MM.1S (cell line): Measurements from ENCODE around the gene MGAM2.
A peak's percentile ranks its signal among the peaks of the same experiment; 100 is the strongest.
"Not testable (repeated sequence)": the region's sequence is repeated elsewhere in the genome, so short reads cannot be mapped to it uniquely, and the experiment has no call there.

Experiments used
- DNase-seq: peaks from one replicate; pipeline ENCODE4 v3.0.0-alpha.2; 2015
- H2AFZ ChIP-seq: fragments of 300-600 bp; sonication (generic); 2 replicates; pipeline ENCODE4 v1.6.0; 2016; ENCODE audit warnings: antibody characterized with exemption, low read length
- H3F3A ChIP-seq: fragments of 300-600 bp; sonication (generic); 2 replicates; pipeline ENCODE4 v1.6.1; 2016; ENCODE audit warnings: mild to moderate bottlenecking, antibody characterized with exemption, low read length, moderate library complexity, mixed read lengths; ENCODE audit not compliant: insufficient read depth
- H3K27ac ChIP-seq: fragments of 300-600 bp; sonication (generic); 2 replicates; pipeline ENCODE4 v1.5.1; 2016; ENCODE audit warnings: mild to moderate bottlenecking, low read length
- H3K27me3 ChIP-seq: fragments of 300-600 bp; sonication (generic); replicated peaks from 2 replicates; pipeline ENCODE4 v1.6.0; 2016; ENCODE audit warnings: low read length; ENCODE audit not compliant: insufficient read depth
- H3K36me3 ChIP-seq: fragments of 300-600 bp; sonication (generic); replicated peaks from 2 replicates; pipeline ENCODE4 v1.6.1; 2016; ENCODE audit warnings: mild to moderate bottlenecking, low read length, mixed read lengths; ENCODE audit not compliant: insufficient read depth
- H3K4me1 ChIP-seq: fragments of 300-600 bp; sonication (generic); 2 replicates; pipeline ENCODE4 v1.6.1; 2016; ENCODE audit warnings: low read length, mixed read lengths
- H3K4me2 ChIP-seq: fragments of 300-600 bp; sonication (generic); 2 replicates; pipeline ENCODE4 v1.6.0; 2016; ENCODE audit warnings: low read depth, low read length
- H3K4me3 ChIP-seq: fragments of 300-600 bp; sonication (generic); 2 replicates; pipeline ENCODE4 v1.5.1; 2016; ENCODE audit warnings: low read length, mixed read lengths
- H3K79me2 ChIP-seq: fragments of 300-600 bp; sonication (generic); 2 replicates; pipeline ENCODE4 v1.6.1; 2016; ENCODE audit warnings: mixed run types, low read length, mixed read lengths
- H3K9ac ChIP-seq: fragments of 300-600 bp; sonication (generic); 2 replicates; pipeline ENCODE4 v1.6.1; 2016; ENCODE audit warnings: low read length, mixed read lengths
- H3K9me2 ChIP-seq: fragments of 300-600 bp; sonication (generic); replicated peaks from 2 replicates; pipeline ENCODE4 v1.6.1; 2016; ENCODE audit warnings: mild to moderate bottlenecking, low read length, mixed read lengths; ENCODE audit not compliant: insufficient read depth
- H3K9me3 ChIP-seq: fragments of 300-600 bp; sonication (generic); replicated peaks from 2 replicates; pipeline ENCODE4 v1.6.1; 2016; ENCODE audit warnings: mild to moderate bottlenecking, low read length, mixed read lengths; ENCODE audit not compliant: insufficient read depth
- H4K20me1 ChIP-seq: fragments of 300-600 bp; sonication (generic); 2 replicates; pipeline ENCODE4 v1.6.1; 2016; ENCODE audit warnings: mild to moderate bottlenecking, low read length, moderate library complexity, mixed read lengths; ENCODE audit not compliant: insufficient read depth
- EZH2 ChIP-seq: fragments of 300-600 bp; sonication (generic); optimal IDR thresholded peaks from 2 replicates; pipeline ENCODE3; 2017; ENCODE audit warnings: low read depth, mild to moderate bottlenecking, antibody characterized with exemption, low read length, mixed read lengths
- EZH2phosphoT487 ChIP-seq: fragments of 300-600 bp; sonication (generic); IDR thresholded peaks from 2 replicates; pipeline ENCODE4 v1.6.1; 2018; ENCODE audit warnings: antibody characterized with exemption, low read length
- TF ChIP-seq, protein P1 (sequence below): fragments of 300-600 bp; sonication (generic); IDR thresholded peaks from 2 replicates; pipeline ENCODE4 v1.5.1; 2016; ENCODE audit warnings: antibody characterized with exemption, low read length, mixed read lengths

The MGAM2 gene

DNA sequence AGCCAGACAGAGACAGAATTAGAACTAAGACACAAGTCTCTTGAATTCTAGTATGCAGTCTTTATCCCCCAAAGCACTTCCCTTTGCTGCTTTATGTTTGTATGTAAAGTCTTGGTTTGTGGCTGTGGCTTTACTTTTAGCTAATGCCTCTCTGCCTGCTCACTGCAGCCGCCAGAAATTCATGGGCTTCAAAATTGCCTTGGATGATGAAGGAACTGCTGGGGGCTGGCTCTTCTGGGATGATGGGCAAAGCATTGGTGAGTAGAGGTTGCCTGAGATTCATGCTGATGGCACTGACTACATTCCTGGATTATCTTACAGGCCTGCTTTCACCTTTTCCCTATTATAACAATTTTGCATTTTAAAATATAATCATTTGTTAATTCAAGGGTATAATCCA lies 10.9 kb upstream of the MGAM2 start:
- H3K4me1 ChIP-seq = peaks cover 12% of the 10 kb centered on the region
- no peaks in the 10 kb centered on the region for H3K36me3 ChIP-seq
- no peaks in the 10 kb centered on the region for H3K9me2 ChIP-seq
- H3F3A ChIP-seq = no peaks in the 10 kb centered on the region
- no peak overlapping the region for H3K4me3 ChIP-seq
- H2AFZ ChIP-seq = no peak overlapping the region
- H3K9ac ChIP-seq = no peak overlapping the region
- H3K9me3 ChIP-seq = no peaks in the 10 kb centered on the region
- no peaks in the 10 kb centered on the region for H3K27me3 ChIP-seq
- H3K79me2 ChIP-seq = no peaks in the 10 kb centered on the region
- no peak overlapping the region for H3K27ac ChIP-seq
- H3K4me2 ChIP-seq = no peak overlapping the region
- no peaks in the 10 kb centered on the region for H4K20me1 ChIP-seq
- no peak for DNase-seq
- no peak for TF ChIP-seq EZH2phosphoT487

GRCh38 chr7:142101794-142102193 lies 9.7 kb upstream of the MGAM2 start:
- H3K9me3 ChIP-seq, H3K79me2 ChIP-seq, H3K9me2 ChIP-seq, H3K36me3 ChIP-seq, H3K4me3 ChIP-seq, H3F3A ChIP-seq, DNase-seq, H3K27ac ChIP-seq, H3K4me2 ChIP-seq, H3K27me3 ChIP-seq, H3K9ac ChIP-seq, H4K20me1 ChIP-seq: not testable (repeated sequence)
- 0 out of 2 replicates have a peak overlapping the region, but pooled peaks have one; percentile 1 for H2AFZ ChIP-seq
- peaks cover 12% of the 10 kb centered on the region for H3K4me1 ChIP-seq

DNA sequence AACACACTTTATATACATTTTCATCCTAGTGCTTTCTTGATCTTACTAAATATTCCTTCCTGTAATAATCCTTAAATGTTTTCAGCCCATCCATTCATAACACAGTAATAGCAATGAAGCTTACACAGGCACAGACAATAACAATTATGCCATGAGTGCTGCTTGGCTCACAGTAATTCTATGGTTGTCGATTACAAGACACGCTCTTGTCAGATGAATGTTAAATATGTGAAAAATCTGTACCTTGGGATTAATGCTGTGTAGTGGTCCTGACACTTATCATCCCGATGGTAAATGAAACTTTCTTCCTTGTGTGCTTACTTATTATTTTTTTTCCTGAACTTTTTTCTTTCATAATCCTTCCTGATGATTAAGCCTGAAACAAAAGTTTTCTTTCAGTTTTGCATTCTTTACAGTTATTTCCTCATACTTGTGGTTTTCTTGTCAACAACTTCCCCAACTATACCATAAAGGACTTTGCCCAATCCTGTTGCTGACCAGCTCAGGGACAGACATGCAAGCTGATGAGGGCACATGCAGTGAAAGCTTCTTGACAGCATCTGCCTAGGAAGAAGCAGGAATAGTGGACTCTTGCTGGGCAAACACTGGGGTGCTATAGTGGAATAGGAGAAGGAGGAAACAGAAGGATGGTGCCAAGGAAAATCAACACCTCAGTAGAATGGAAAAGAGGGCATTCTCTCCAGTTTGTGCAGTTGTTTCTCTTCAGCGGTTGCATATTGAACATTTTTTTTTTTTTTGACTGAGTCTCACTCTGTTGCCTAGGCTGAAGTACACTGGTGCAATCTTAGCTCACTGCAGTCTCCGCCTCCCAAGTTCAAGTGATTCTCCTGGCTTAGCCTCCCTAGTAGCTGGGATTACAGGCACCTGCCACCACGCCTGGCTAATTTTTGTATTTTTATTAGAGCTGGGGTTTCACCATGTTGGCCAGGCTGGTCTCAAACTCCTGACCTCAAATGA lies 6.7 kb upstream of the MGAM2 start:
- no peaks in the 10 kb centered on the region for H3K9me2 ChIP-seq
- no peaks in the 10 kb centered on the region for H4K20me1 ChIP-seq
- H3K27ac ChIP-seq = no peak overlapping the region
- H3K36me3 ChIP-seq = no peaks in the 10 kb centered on the region
- TF ChIP-seq EZH2 = no peak
- TF ChIP-seq EZH2phosphoT487 = no peak
- TF ChIP-seq, protein P1, sequence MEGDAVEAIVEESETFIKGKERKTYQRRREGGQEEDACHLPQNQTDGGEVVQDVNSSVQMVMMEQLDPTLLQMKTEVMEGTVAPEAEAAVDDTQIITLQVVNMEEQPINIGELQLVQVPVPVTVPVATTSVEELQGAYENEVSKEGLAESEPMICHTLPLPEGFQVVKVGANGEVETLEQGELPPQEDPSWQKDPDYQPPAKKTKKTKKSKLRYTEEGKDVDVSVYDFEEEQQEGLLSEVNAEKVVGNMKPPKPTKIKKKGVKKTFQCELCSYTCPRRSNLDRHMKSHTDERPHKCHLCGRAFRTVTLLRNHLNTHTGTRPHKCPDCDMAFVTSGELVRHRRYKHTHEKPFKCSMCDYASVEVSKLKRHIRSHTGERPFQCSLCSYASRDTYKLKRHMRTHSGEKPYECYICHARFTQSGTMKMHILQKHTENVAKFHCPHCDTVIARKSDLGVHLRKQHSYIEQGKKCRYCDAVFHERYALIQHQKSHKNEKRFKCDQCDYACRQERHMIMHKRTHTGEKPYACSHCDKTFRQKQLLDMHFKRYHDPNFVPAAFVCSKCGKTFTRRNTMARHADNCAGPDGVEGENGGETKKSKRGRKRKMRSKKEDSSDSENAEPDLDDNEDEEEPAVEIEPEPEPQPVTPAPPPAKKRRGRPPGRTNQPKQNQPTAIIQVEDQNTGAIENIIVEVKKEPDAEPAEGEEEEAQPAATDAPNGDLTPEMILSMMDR = no peak
- no peaks in the 10 kb centered on the region for H3F3A ChIP-seq
- H3K4me2 ChIP-seq = 0 out of 2 replicates have a peak overlapping the region, but pooled peaks have one; percentile 7
- H2AFZ ChIP-seq = no peak overlapping the region
- no peak overlapping the region for H3K4me3 ChIP-seq
- peak; percentile 9 for DNase-seq
- H3K79me2 ChIP-seq = no peaks in the 10 kb centered on the region
- H3K27me3 ChIP-seq = no peaks in the 10 kb centered on the region
- no peaks in the 10 kb centered on the region for H3K9me3 ChIP-seq
- H3K9ac ChIP-seq = no peak overlapping the region
- H3K4me1 ChIP-seq = peaks cover 12% of the 10 kb centered on the region

GRCh38 chr7:142108728-142109505 lies 2.6 kb upstream of the MGAM2 start:
- H3K9me2 ChIP-seq = no peaks in the 10 kb centered on the region
- no peak for TF ChIP-seq EZH2phosphoT487
- TF ChIP-seq EZH2 = no peak
- TF ChIP-seq, protein P1 = no peak

More at GRCh38 chr7:142108728-142109505, 2.6 kb upstream of the MGAM2 start:
- Histone ChIP-seq H3K79me2 (no peaks in the 10 kb centered on the region), H4K20me1 (no peaks in the 10 kb centered on the region), H3K27ac (no peak overlapping the region), H3K9ac (no peak overlapping the region), H3K4me3 (no peak overlapping the region), H3K4me1 (peaks cover 7% of the 10 kb centered on the region), H3F3A (no peaks in the 10 kb centered on the region), H2AFZ (no peak overlapping the region), H3K9me3 (no peaks in the 10 kb centered on the region), H3K27me3 (no peaks in the 10 kb centered on the region), H3K4me2 (no peak overlapping the region), H3K36me3 (no peaks in the 10 kb centered on the region)
- DNase-seq = no peak
